D721Med (cell line): ENCODE results near the gene GLI3.

Experiments used
- DNase-seq: peaks from one replicate; pipeline ENCODE4 v3.0.0; 2011; ENCODE audit warnings: low spot score; ENCODE audit not compliant: insufficient read length
- FAIRE-seq: peaks from 2 replicates; lab custom pipeline; 2011; peaks lifted over from hg19 to GRCh38; lab: Jason Lieb, UNC
- TF ChIP-seq, protein P1 (sequence below): IDR thresholded peaks from 2 replicates; pipeline ENCODE4 v1.5.1; 2012; ENCODE audit warnings: mild to moderate bottlenecking, control low read depth; ENCODE audit not compliant: insufficient read depth; ENCODE audit errors: missing control alignments

The GLI3 gene

DNA sequence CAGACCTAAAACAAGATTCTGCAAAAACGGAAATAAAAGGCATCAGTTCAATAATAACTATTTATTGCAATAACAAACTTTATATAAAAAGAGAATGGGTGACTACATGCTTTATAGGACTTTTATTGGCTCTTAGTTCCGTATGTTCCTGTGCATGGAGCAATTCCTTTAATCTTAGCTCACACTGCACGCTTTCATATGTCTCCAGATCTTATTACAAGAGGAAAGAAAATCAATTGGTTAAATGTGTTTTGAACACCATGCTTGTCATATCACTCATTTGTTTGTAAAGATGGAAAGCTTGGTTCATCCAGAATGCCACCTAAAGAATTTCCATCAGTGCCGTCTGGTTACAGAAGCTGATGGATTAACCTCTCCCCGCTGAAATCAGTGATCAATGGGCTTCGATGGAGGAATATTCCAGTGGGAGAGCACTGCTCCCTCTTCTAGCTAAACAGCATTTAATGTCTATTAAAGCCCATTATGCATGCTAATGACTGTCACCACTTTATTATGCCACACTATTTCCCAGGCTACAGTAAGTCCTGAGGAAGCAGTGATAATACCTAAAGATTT is 210.3 kb downstream of the GLI3 start:
- no peak for FAIRE-seq
- DNase-seq = no peak
- TF ChIP-seq, protein P1, sequence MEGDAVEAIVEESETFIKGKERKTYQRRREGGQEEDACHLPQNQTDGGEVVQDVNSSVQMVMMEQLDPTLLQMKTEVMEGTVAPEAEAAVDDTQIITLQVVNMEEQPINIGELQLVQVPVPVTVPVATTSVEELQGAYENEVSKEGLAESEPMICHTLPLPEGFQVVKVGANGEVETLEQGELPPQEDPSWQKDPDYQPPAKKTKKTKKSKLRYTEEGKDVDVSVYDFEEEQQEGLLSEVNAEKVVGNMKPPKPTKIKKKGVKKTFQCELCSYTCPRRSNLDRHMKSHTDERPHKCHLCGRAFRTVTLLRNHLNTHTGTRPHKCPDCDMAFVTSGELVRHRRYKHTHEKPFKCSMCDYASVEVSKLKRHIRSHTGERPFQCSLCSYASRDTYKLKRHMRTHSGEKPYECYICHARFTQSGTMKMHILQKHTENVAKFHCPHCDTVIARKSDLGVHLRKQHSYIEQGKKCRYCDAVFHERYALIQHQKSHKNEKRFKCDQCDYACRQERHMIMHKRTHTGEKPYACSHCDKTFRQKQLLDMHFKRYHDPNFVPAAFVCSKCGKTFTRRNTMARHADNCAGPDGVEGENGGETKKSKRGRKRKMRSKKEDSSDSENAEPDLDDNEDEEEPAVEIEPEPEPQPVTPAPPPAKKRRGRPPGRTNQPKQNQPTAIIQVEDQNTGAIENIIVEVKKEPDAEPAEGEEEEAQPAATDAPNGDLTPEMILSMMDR = no peak

DNA sequence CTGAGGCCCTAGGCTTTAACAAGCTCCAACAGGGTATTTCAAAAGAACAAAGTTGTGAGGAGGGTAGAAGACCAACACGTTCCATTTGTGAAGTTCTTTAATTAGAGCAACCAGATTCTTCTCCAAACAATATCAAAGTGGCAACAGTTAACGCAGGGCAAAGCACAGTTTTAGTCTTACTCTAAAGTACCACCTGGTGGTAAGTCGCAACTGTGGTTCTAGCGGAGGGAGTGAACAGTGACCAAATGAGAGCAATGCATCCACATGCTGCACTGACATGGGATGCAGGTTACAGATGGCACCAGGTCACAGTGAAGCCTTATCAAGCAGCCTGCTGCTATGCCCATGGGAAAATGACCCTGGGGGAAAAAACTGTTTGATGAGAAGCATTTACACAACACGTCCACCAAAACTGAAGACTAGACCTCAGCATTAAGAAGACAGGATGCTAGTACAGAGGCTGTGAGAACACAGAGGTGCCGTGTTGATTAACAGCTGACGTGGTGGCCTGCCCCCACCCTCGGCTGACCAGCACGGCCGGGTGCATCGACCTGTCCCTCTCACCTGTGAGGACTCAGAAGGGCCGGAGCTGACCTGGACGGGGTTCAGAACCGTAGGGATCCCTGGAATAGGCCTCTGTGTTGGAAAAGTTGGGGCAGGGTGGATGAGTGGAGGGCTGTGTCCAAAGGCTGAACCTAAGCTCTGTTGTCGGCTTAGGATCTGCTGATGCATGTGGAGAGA is 211.2 kb downstream of the GLI3 start:
- no peak for DNase-seq
- FAIRE-seq = no peak
- TF ChIP-seq, protein P1 = no peak

DNA sequence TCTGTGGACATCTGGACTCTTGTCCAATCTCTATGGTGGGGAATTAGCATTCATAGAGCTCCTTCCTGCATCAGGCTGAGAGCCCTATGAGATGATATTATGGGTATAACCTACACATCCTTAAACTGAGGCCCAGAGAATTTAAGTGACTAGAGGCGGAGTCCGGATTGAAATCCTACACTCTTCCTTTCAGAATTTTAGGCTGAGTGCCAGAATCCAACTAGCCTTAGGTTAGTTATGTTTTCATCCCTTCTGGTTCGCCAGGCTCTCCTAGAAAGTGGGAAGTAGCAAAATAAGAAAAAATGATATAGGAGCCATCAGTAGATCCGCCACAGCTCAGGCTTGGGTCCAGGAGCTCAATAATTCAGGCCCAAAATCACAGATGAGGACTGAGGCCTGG is 212.5 kb downstream of the GLI3 start:
- FAIRE-seq = no peak
- no peak for DNase-seq
- TF ChIP-seq, protein P1 = no peak

DNA sequence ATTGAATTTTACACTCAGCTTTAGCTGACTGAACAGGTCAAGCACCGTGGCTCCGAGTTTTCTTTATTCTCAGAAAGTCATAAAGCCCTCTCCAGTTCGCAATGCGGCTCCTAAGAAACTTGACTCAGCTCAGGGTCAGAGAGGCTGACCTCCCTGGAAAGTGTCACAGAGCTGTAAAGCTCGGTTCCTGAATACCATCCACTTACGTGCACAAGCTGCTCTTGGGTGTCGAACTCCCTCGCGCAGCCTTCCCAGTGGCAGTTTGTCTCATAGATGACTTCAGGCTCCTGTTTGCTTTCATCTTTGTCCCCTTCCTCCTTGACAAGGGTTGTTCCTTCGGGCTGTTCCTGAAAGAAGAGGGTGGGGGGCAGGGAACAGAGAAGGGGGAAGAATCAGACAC is 213.7 kb downstream of the GLI3 start:
- FAIRE-seq = no peak
- TF ChIP-seq, protein P1 = no peak
- no peak for DNase-seq

DNA sequence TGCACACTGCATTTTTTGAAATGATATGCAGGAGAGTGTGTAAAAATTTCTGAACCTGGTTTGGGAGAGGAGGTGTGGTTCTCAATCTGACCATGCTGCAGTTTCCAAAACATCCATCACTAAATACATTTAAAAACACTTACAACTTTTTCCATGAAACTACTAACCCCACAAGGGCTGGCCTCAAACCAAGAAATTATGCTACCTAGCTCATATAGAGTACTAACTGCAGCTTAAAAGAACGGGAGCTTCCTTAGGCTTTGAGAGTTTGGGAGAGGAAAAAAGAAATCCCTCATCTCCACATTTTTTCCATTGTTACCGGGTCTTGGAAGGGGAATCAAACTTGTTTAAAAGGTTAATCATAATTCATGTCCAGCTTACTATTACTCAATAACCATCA is 214.2 kb downstream of the GLI3 start:
- TF ChIP-seq, protein P1 = no peak
- no peak for FAIRE-seq
- DNase-seq = no peak

DNA sequence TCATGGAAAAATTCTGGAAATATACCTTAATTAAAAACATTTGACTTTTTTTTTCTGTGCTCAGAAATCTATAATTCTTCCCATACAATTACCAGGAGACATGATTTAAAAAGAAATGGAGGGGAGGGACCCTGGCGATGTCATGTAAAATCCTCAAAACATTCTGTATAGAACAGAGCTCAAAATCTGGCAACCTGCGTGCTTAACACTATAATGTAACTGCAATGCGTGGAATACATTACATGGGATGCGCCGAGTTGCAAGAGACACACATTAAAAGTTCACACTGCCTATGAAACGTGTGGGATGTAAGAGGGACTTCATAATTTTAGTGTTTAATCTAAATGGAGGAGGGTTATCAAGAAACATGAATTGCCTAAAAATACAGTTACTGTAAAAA is 215.0 kb downstream of the GLI3 start:
- FAIRE-seq = no peak

DNA sequence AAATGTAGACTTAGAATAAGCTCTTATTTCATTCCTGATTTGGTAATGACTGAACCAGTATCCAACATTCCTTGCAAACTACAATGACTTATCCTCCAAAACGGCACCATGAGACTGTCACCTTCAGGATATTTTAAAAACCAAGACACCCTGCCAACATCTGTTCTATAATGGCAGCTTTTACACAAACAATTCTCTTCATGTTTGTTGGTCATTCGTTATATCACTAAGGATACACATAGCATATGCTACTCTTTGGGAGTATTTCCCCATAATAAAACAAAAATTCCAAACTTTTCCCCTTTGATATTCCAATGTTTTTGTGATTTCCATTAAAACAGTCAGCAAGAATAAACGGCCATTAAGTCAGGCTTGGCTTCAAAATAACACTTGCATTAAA is 215.4 kb downstream of the GLI3 start:
- DNase-seq (no peak), FAIRE-seq (no peak)
- TF ChIP-seq, protein P1 = no peak

More for the DNA sequence above, 215.0 kb downstream of the GLI3 start:
- TF ChIP-seq, protein P1 = no peak
- DNase-seq = no peak
